GM19240 (cell line): Measurements from ENCODE around the gene PDC.
"Not testable (repeated sequence)": the region's sequence is repeated elsewhere in the genome, so short reads cannot be mapped to it uniquely, and the experiment has no call there.

Source experiments
- DNase-seq: peaks from one replicate; pipeline ENCODE4 v3.0.0; 2011; ENCODE audit warnings: low spot score; ENCODE audit not compliant: insufficient read length

Gene PDC

DNA sequence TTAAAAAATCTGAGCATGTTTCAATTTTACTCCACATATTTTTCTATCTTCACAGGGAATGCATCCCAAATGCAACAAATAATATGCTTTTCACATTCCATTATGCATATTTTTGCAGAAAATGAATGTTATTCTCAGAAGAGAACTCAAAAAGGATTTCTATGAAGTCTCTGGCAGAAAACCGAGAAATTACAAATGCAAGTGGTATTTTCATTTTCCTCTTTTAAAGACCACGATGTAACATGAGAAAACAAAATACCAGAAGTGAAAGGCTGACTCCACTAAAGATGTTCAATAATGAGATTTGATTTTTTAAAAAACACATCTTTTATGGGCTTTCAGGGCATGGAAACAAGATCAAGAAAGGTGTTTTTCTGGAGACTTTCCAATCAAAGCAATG lies 5.0 kb upstream of the PDC start:
- DNase-seq: no peak

DNA sequence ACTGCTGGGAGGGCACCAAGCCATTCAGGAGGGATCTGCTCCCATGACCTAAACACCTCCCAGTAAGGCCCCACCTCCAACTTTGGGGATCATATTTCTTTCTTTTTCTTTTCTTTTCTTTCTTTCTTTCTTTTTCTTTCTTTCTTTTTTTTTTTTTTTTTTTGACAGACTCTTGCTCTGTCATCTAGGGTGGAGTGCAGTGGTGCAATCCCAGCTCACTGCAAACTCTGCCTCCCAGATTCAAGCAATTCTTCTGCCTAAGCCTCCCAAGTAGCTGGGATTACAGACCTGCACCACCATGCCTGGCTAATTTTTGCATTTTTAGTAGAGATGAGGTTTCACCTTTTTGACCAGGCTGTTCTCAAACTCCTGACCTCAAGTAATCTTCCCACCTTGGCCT lies 4.6 kb upstream of the PDC start:
- DNase-seq: not testable (repeated sequence)

GRCh38 chr1:186463926-186464325 lies 3.0 kb upstream of the PDC start:
- no peak for DNase-seq

- no peak for DNase-seq
These were observed 2.6 kb upstream of the PDC start for GRCh38 chr1:186463511-186463910.

DNA sequence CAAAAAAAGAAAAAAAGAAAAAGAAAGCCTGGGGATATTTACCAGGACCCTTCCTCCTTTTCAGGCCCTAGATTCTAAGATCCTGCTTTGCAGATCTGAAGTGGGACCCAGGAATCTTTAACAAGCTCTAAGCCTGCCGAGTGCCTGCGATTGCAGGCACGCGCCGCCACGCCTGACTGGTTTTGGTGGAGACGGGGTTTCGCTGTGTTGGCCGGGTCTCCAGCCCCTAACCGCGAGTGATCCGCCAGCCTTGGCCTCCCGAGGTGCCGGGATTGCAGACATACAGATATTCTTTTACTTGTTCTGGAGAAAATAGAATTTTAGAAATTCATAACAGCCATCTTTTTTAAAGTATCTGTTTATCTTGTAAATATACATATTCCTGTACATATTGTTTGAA lies 1.8 kb downstream of the PDC start:
- DNase-seq: not testable (repeated sequence)

DNA sequence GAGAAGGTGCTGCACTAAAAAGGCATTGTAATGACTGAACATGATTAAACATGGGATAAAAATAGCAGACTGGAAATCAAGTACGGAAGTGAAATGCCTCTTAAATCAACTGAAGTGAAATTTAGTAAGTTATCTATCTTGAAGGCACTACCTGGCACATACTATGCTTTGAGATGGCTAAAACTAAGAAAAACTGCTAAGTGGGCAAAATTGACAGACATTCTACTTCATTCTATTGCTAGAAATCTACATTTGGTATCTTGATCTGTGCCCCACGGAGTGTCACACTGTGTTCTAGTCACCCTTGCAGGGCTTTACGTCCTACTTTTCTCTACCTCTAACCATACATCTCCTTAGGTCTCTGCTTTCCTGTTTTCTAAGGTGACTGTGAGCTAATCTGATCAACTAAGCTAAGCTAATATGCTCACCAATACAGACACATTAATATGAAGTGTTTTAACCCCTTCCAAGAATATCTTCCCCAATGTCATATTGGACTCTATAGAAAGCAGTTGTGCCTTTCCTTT lies 4.1 kb downstream of the PDC start:
- no peak for DNase-seq

DNA sequence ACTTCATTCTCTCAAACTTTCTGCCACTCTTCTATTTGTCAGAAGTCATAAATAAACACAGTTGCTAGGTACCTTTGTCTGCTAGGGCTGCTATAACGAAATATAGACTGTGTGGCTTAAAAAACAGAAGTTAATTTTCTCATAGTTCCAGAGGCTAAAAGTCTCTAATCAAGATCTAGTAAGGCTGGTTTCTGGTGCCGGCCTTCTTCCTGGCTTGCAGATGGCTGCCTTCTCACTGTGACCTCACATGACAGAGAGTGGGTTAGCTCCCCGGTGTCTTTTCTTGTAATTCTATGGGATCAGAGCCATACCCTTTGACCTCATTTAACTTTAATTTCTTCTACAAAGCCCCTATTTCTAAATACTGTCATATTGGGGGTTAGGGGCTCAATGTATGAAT lies 5.9 kb downstream of the PDC start:
- DNase-seq: no peak

DNA sequence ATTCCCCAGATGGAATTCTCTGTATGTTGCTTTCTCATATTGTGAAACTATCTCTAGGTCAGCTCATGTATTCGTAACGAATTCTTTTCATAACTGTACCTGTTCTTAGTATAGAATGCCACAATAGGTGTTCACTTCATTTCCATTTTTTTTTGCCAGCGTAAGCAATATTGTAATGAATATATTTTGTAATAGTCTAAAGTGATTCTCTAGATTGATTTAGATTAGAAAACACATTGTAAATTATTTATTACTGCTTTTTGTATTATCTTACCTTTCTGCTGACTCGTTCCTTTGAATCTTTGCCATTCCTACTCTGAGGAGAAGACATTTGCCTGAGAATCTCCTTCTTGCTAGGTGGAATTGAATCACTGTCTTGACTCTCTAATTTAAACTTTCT lies 14.8 kb downstream of the PDC start:
- no peak for DNase-seq

DNA sequence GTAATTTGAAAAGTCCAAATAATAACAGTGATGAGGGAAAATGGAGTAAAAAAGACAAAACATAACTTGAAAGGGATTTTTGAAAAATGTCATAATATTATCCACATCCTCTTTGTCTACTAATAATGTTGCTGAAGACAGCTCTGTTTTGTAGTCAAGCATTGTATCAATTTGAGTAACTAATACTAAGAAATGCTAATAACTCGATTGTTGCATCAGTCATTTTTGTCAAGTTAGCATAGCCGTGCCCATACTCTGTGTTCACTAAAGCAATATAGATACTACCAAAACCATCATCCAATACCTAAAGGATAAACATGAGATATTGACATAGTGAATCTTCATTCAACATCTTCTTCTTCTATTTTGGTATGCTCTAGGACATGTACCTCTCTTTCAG lies 17.3 kb downstream of the PDC start:
- DNase-seq: no peak

DNA sequence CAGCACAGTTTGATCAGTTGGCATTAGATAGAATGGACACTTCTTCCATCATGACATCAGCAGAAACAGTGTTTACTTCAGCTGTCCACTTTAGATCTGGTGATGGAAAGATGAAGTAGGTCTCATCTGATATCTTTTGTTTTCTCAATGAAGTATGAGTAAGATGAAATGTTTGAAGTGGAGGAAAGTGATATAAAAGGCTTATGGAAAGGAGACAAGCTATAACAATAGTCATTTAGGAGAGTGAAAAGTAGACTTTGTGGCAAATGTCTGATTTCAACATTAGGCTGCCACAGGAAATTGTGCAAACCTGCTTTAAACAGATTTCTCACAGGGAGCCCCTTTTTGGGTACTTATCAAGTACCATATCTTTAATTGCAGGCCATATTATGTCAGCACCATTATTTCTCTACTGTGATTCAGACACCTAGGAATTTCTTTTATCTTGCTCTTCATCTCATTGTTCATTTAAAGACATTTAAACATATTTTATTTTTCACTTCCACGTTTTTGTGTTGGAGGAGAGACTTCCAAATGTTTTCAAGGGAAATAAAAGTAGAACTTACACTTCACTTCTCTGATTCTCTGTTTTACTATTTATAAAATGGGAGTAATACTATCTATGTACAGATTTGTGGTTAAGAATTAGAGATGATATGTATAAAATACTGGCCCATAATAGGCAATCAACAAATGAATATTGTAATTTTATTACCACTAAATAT lies 18.1 kb downstream of the PDC start:
- DNase-seq: no peak

DNA sequence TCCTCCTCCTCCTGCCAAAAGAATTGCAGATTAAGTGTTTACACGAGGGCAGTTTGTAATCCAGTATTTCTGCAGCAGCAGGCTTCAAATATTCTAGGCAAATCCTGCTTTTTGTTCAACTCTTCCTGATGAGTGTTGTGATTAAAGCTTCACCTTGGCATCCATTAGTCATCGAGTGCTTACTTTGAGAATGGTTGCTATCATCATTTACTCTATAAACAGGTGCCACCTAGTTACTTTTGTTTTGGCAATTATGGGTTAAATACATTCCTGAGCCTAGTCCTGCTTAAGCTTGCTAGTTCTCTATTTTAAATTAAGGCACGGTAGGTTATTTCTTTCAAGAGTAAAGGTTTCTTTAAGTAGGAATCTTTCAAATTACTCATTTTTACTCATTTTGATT lies 20.3 kb downstream of the PDC start:
- DNase-seq: no peak

GRCh38 chr1:186438567-186438966 lies 22.3 kb downstream of the PDC start:
- DNase-seq: no peak

GRCh38 chr1:186435336-186435735 lies 25.6 kb downstream of the PDC start:
- no peak for DNase-seq

GRCh38 chr1:186429017-186429416 lies 31.9 kb downstream of the PDC start:
- DNase-seq: no peak

DNA sequence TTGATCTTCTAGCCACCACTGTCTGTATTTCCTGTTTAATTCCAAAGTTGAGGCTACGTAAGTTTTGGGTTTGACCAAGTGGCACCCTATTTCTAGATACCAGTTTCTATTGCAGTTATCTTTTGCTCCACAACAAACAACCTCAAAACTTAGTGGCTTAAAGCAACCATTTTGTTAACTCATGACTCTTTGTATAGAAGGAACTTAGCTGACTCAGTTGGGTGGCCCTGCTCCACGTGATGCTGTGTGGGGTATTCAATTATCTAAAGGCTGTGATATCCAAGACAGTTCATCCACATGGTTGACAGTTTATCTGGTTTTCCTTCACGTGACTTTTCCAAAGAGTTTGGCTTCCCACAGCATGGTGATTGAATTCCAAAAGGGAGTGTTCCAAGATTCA lies 34.8 kb downstream of the PDC start:
- DNase-seq: no peak

- DNase-seq: no peak
These were observed 36.4 kb downstream of the PDC start for GRCh38 chr1:186424539-186424938.

GRCh38 chr1:186421446-186421845 lies 39.5 kb downstream of the PDC start:
- no peak for DNase-seq

- DNase-seq: no peak
These were observed 40.0 kb downstream of the PDC start for GRCh38 chr1:186420923-186421322.

DNA sequence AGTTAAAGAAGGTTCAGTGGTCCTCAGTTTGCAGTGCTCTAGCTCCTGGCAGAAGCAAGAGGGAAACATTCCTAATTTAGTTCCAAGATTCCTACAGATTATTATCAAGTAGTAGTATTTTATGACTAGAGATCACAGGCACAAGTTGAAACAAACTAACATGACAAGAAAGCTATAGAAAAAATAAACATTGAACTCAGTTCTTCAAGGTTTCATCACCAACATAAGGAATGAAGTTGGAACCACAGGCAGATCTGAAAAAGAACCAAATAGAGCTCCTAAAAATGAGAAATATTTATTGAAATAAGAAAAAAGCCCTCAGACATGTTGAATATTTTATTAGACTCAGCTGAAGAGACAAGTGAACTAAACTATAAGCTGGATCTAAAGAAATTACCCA lies 40.6 kb downstream of the PDC start:
- DNase-seq: no peak

DNA sequence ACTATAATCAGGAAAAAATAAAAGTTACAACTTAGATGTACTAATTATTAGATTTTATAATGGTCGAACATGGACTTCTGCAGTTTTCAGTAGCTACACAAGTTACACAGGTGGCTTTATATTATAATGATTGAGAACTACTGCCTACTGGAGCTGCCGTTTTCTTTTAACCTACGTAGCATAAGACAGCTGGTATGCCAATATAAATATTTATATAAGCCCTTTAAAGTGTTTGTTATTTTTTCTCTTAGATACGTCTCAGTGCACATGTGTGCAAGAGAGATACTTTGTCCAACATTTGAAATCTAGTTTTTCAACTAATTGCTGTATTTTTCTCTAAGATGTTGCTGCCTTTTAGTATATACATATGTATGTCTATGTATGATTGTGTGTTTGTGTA lies 42.4 kb downstream of the PDC start:
- no peak for DNase-seq

DNA sequence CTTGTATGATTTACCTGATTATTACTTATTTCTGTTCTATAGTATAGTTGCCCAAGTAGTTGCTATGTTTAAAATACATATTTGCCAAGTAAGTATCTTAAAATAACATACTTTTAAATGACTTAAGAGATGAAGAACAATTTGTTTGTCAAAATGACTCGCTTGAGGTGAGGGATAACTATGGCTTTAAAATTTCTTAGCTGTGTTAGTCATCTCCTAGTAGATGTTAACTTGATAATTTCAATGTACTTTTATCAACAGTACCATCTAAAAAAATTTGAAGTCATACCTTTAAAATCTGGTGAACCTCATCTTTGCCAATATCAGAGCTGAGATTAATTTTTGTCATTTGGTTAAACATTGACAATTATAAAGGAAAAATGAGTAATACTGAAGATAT lies 47.6 kb downstream of the PDC start:
- no peak for DNase-seq

DNA sequence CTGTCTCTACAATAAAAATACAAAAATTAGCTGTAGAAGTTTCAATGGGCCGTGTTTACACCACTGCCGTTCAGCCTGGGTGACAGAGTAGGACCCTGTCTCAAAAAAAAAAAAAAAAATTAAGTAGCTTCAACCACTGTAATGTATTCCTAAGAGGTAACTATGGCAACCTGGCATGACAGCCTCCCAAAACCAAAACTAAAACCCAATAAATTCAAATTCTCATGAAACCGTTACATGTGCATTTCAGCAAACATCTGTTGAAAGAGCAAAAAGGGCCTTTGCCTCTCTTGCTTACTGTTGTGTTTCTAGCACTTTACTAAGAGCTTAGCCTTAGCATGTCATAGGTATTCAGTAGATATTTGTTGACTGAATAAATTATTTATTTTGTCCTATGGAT lies 51.8 kb downstream of the PDC start:
- no peak for DNase-seq

DNA sequence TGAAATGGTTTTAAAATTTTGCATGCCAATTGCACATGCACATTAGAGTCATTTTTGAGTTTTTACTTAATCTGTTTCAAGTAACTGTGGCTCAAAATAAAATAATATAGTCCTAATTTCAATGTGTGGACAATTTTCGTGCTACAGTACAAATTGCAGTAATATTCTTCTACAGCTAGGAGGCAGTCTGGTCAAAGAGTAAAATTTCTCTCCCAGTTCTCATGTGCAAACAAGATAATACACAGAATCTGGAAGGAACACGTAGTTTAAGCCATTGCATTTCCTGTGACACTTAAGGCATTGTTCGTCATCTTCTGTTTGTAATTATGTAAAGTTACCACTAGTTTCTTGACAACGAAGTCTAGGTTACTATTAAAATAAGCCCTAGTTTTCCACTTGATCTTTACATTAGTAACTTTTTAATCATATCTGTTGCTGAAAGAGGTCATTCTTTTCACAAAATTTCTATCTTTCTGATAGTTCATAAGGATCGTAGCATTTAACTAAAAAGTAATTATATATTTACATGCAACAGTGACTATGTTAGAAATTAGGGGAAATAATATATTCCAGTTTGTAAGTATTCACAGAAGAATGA lies 56.4 kb downstream of the PDC start:
- no peak for DNase-seq
